NCI-H460 (cell line): ENCODE results near the gene MPHOSPH10. TPM values are rescaled to one million over a fixed set of nuclear protein-coding genes. Genes with fewer than 3 reads are reported as not detected.
"Not testable (repeated sequence)": the region's sequence is repeated elsewhere in the genome, so short reads cannot be mapped to it uniquely, and the experiment has no call there.

Experiments used
- DNase-seq: peaks from one replicate; pipeline ENCODE4 v3.0.0-alpha.2; 2016; ENCODE audit warnings: low read depth; ENCODE audit errors: extremely low read depth
- small RNA-seq, 2 experiments: library from RNA; depleted of rRNA; stranded (forward); fragments of <200 nt; gene quantifications; one replicate each; pipeline ENCODE3, GENCODE V24; 2014
- total RNA-seq: library from RNA; depleted of rRNA; stranded (reverse); fragments of >200 nt; shearing (Covaris generic); gene quantifications from 2 replicates; pipeline ENCODE4 v1.2.3, GENCODE V29; 2014; rRNA removed

MPHOSPH10 gene
- total RNA-seq, 1 experiment from 2014 or later: 35.4 TPM

- DNase-seq: peak; percentile 52
Measured at GRCh38 chr2:71157124-71157793, 26.8 kb downstream of the MPHOSPH10 start.

GRCh38 chr2:71166812-71167211 is 36.4 kb downstream of the MPHOSPH10 start:
- no peak for DNase-seq

GRCh38 chr2:71173096-71173495 is 42.7 kb downstream of the MPHOSPH10 start:
- DNase-seq: no peak

GRCh38 chr2:71174207-71174606 is 43.8 kb downstream of the MPHOSPH10 start:
- no peak for DNase-seq

GRCh38 chr2:71178836-71179235 is 48.4 kb downstream of the MPHOSPH10 start:
- DNase-seq: not testable (repeated sequence)

- no peak for DNase-seq
Measured at GRCh38 chr2:71181316-71181715, 50.9 kb downstream of the MPHOSPH10 start.

- not testable (repeated sequence) for DNase-seq
Measured at GRCh38 chr2:71183306-71184115, 53.1 kb downstream of the MPHOSPH10 start.

GRCh38 chr2:71186973-71187372 is 56.5 kb downstream of the MPHOSPH10 start:
- no peak for DNase-seq

GRCh38 chr2:71187589-71187988 is 57.2 kb downstream of the MPHOSPH10 start:
- no peak for DNase-seq

GRCh38 chr2:71190656-71191569 is 60.5 kb downstream of the MPHOSPH10 start:
- peak; percentile 5 for DNase-seq

GRCh38 chr2:71191570-71191943 is 61.1 kb downstream of the MPHOSPH10 start:
- DNase-seq: no peak

Small RNAs within 50 kb of the gene (small RNA-seq; reads per million reads assigned to genes)
- 0 reads per million in 2 experiments for gene AC007881.1

Other genes starting within 250 kb of the MPHOSPH10 start
- 3.7 and 3.9 TPM in 2 replicates for gene VAX2, start 230.1 kb upstream of the MPHOSPH10 start, total RNA-seq
- 2.3 and 3.7 TPM in 2 replicates for gene ATP6V1B1, start 194.7 kb upstream of the MPHOSPH10 start, total RNA-seq
- gene ANKRD53, start 152.0 kb upstream of the MPHOSPH10 start, total RNA-seq: not detected in 2 replicates
- 27.6 and 31.6 TPM in 2 replicates for gene TEX261, start 135.8 kb upstream of the MPHOSPH10 start, total RNA-seq
- gene NAGK, start 62.0 kb upstream of the MPHOSPH10 start, total RNA-seq: 15.4 and 19.5 TPM in 2 replicates
- gene MCEE, start 405 bp upstream of the MPHOSPH10 start, total RNA-seq: 14.2 and 15.4 TPM in 2 replicates
- gene PAIP2B, start 96.5 kb downstream of the MPHOSPH10 start, total RNA-seq: 0.55 and 0.97 TPM in 2 replicates
- gene ZNF638, start 201.1 kb downstream of the MPHOSPH10 start, total RNA-seq: 127 and 137 TPM in 2 replicates